Pancreas (tissue), 10 donors: ENCODE results near the gene GCLC. TPM values are rescaled to one million over a fixed set of nuclear protein-coding genes. Genes with fewer than 3 reads are reported as not detected.

ENCODE experiments used
- ATAC-seq, 4 donors: fragments of 200-7000 bp; cut with Tn5 transposase; one replicate each; pipeline versions ENCODE4 v1.8.0 to v1.9.1; 2020; ENCODE audit warnings: mild to moderate bottlenecking in 4 of 4, moderate library complexity in 4 of 4
- DNase-seq, 6 donors: peaks; one replicate each; pipeline ENCODE4 v3.0.0-alpha.2; 2020
- FAIRE-seq: peaks from 2 replicates; lab custom pipeline; 2012; peaks lifted over from hg19 to GRCh38; lab: Jason Lieb, UNC
- H3K27ac ChIP-seq, 4 donors: fragments of 200-600 bp; sonication (generic); 1 replicate in 3 of 4; 2 replicates in 1 of 4; pipeline versions ENCODE4 v1.5.0 to v1.8.0; 2020
- H3K27me3 ChIP-seq, 4 donors: fragments of 200-600 bp; one replicate each; pipeline ENCODE4 v1.8.0; 2021
- H3K36me3 ChIP-seq, 3 donors: fragments of 200-600 bp; sonication (generic) in 1 of 3; one replicate each; pipeline versions ENCODE4 v1.5.0 to v1.8.0; 2020 to 2021
- H3K4me1 ChIP-seq, 3 donors: fragments of 200-600 bp; one replicate each; pipeline ENCODE4 v1.8.0; 2021
- H3K4me3 ChIP-seq, 4 donors: fragments of 200-600 bp; sonication (generic) in 2 of 4; one replicate each; pipeline versions ENCODE4 v1.5.0 to v1.8.0; 2020 to 2021
- H3K9me3 ChIP-seq, 4 donors: fragments of 200-600 bp; one replicate each; pipeline ENCODE4 v1.8.0; 2021
- WGBS, 2 donors: extraction: QIAGEN DNeasy Blood & Tissue Kit; methylation state at CpG; one replicate each; pipeline ENCODE4 v1.1.7; 2013; 5-methylcytosine and 5-hydroxymethylcytosine counted together
- intact Hi-C, 3 donors: fragments of 100-400 bp; cut with DNase I; formaldehyde crosslinking; loops; one replicate each; pipeline versions ENCODE4 v1.11.1 to v1.14.2; 2022
- polyA plus RNA-seq, 2 donors: library from polyadenylated mRNA; stranded (reverse); fragments of 200-250 nt; gene quantifications; one replicate each; pipeline ENCODE4 v1.2.3, GENCODE V29; 2013
- total RNA-seq, 6 donors: library from RNA; stranded (reverse); fragmentation: NEBNext Ultra II Directional in 4 of 6; extraction: Animal tissue kit (Norgen Biotek cat#: 25700) in 4 of 6; gene quantifications; one replicate each; pipeline versions ENCODE4 v1.2.1 to v1.2.4, GENCODE V29; 2021 to 2023
- TF ChIP-seq, protein P1 (sequence below), 4 donors: fragments of 200-600 bp; sonication (generic) in 3 of 4; IDR thresholded peaks; one replicate each; pipeline versions ENCODE4 v1.5.0 to v1.8.0; 2021; ENCODE audit warnings: antibody characterized with exemption in 4 of 4
- donor health status: healthy with polysubstance abuse.
- donor health status: DM: no; HTN: no; CAD: no; lungs with moderate emphysema.
- donor health status: DM: no; HTN: no; CAD: no.
- donor health status: control.
- donor health status: control.
- donor health status: Bipolar disorder and iron deficiency.
- donor health status: DM: yes; HTN: yes; CAD: no.
- donor health status: DM: no; HTN: no; CAD: no.
- donor health status: DM: no; HTN: no; CAD: no.
- donor health status: DM: yes; HTN: yes; CAD: no.

GCLC gene
- total and polyA plus RNA-seq, 8 donors, result 5.9 to 29.5 (median 16.8) TPM

DNA sequence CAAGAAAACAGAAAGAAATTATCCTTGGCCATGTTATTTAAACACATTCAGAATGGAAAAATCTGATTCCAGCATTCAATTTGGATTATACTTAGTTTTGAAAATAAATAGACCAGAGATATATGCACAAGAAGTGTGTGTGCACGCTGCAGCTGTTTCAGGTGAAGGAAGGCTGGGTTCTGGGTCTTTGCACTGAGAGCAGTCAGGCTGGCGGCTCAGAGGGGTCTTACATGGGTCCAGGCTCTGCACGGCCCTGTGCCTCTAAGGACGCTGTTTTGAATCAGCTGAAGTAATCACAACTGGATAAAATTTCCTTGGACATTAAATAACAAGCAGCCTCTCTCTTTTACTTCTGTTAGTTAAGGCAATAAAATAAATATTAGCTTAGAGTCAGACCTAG is 31.8 kb downstream of the GCLC start:
- FAIRE-seq (no peak), ATAC-seq (peak in 3 of 4 donors; percentile 40 to 74 (median 46)), DNase-seq (no peak)
- no peaks in the 10 kb centered on the region for H3K9me3 ChIP-seq
- no peaks in the 10 kb centered on the region for H3K27me3 ChIP-seq
- TF ChIP-seq, protein P1, sequence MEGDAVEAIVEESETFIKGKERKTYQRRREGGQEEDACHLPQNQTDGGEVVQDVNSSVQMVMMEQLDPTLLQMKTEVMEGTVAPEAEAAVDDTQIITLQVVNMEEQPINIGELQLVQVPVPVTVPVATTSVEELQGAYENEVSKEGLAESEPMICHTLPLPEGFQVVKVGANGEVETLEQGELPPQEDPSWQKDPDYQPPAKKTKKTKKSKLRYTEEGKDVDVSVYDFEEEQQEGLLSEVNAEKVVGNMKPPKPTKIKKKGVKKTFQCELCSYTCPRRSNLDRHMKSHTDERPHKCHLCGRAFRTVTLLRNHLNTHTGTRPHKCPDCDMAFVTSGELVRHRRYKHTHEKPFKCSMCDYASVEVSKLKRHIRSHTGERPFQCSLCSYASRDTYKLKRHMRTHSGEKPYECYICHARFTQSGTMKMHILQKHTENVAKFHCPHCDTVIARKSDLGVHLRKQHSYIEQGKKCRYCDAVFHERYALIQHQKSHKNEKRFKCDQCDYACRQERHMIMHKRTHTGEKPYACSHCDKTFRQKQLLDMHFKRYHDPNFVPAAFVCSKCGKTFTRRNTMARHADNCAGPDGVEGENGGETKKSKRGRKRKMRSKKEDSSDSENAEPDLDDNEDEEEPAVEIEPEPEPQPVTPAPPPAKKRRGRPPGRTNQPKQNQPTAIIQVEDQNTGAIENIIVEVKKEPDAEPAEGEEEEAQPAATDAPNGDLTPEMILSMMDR (IDR thresholded peaks at IDR 0.05), result no peak
- WGBS, 2 donors, result 33 to 35% methylated on average over 4 of the region's 4 CpGs
- intact Hi-C loops, result no loop called here
- peaks cover 19 to 40% (median 22%) of the 10 kb centered on the region in 3 donors for H3K4me1 ChIP-seq
- peaks cover 0 to 10% (median 0%) of the 10 kb centered on the region in 3 donors for H3K36me3 ChIP-seq
- H3K27ac ChIP-seq, result peak overlapping the region in 3 of 4 donors; percentile 23 to 65 (median 57)
- no peak overlapping the region for H3K4me3 ChIP-seq

DNA sequence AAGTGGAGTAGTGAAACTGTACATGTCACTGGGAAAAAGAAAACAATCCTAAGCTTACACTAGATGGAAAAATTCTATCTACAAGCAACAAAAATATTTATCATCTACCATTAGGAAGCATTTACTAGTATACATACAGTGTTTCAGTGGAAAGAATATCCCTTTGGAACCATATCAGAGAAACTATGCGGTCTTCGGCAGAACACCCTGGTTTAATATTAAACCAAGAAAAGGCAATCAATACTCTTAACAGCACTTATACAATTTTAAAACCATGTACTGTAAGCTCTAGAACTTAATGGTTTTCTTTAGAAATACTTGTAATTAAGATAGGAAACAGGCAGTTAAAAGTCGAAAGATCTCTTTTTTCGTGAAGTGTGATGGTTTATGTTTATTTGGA is 32.3 kb downstream of the GCLC start:
- peaks cover 19 to 40% (median 22%) of the 10 kb centered on the region in 3 donors for H3K4me1 ChIP-seq
- H3K27me3 ChIP-seq, result no peaks in the 10 kb centered on the region
- 15 to 20% methylated on average over 4 of the region's 4 CpGs for WGBS, 2 donors
- intact Hi-C loops, result no loop called here
- H3K36me3 ChIP-seq, result peaks cover 0 to 10% (median 0%) of the 10 kb centered on the region in 3 donors
- ATAC-seq (peak; percentile 61 to 80 (median 74)), FAIRE-seq (peak; percentile 47), DNase-seq (no peak)
- peak overlapping the region in 3 of 4 donors; percentile 23 to 65 (median 57) for H3K27ac ChIP-seq
- no peak overlapping the region for H3K4me3 ChIP-seq
- TF ChIP-seq, protein P1 (IDR thresholded peaks at IDR 0.05), result no peak
- no peaks in the 10 kb centered on the region for H3K9me3 ChIP-seq

DNA sequence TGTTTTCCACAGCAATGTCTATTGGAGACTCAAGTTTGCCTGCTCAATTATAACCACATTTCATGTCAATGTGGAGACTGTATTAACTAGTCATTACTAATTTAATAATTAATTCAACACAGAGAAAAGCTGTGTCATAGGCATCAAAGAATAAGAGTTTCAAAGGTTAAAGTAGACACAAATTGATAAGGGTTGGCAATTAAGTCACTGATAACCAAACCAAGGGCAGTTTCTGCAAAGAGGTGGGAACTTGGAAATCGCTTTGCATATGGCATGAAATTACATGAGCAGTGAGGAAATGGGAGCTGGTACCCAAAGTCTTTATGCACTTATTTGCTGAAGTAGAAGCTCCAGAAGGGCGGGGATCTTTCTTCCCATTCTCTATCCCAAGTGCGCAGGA is 34.2 kb downstream of the GCLC start:
- intact Hi-C loops, result no loop called here
- Histone ChIP-seq H3K4me3 (no peak overlapping the region), H3K9me3 (no peaks in the 10 kb centered on the region), H3K36me3 (peaks cover 0 to 21% (median 3%) of the 10 kb centered on the region in 3 donors), H3K4me1 (peaks cover 19 to 40% (median 22%) of the 10 kb centered on the region in 3 donors), H3K27me3 (no peaks in the 10 kb centered on the region), H3K27ac (peak overlapping the region in 1 of 4 donors; percentile 23)
- TF ChIP-seq, protein P1 (IDR thresholded peaks at IDR 0.05), result no peak
- 72 to 81% methylated on average over 3 of the region's 3 CpGs for WGBS, 2 donors
- DNase-seq (no peak), ATAC-seq (no peak), FAIRE-seq (no peak)

DNA sequence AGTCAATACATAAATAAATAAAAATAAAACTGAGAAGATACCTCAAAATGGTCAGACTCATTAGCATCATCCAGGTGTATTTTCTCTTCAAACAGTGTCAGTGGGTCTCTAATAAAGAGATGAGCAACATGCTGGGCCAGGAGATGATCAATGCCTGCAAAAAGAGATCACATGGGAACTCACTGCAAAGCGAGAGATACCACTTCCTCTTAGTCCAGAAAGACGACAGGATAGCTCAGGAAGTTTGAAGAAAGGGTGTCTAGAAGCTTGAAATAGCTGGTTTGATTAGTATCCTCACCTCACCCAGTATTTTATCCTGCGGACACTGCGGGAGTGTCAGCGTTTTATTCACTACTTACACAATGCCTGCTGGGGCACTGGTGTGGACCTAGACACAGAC is 38.0 kb downstream of the GCLC start:
- WGBS, 2 donors, result 87 to 95% methylated on average over 5 of the region's 5 CpGs
- no peaks in the 10 kb centered on the region for H3K27me3 ChIP-seq
- intact Hi-C loops, result loop anchor here in 1 of 3 donors (10.0 kb wide), 2 partner anchors 158 to 218 kb away; partner anchors contain the start of gene KLHL31
- FAIRE-seq, result no peak
- H3K36me3 ChIP-seq, result peaks cover 3 to 48% (median 23%) of the 10 kb centered on the region in 3 donors
- H3K4me3 ChIP-seq, result no peak overlapping the region
- DNase-seq, result no peak
- no peak overlapping the region for H3K27ac ChIP-seq
- TF ChIP-seq, protein P1 (IDR thresholded peaks at IDR 0.05), result no peak
- H3K4me1 ChIP-seq, result peaks cover 0 to 10% (median 0%) of the 10 kb centered on the region in 3 donors
- no peak for ATAC-seq
- H3K9me3 ChIP-seq, result no peaks in the 10 kb centered on the region

DNA sequence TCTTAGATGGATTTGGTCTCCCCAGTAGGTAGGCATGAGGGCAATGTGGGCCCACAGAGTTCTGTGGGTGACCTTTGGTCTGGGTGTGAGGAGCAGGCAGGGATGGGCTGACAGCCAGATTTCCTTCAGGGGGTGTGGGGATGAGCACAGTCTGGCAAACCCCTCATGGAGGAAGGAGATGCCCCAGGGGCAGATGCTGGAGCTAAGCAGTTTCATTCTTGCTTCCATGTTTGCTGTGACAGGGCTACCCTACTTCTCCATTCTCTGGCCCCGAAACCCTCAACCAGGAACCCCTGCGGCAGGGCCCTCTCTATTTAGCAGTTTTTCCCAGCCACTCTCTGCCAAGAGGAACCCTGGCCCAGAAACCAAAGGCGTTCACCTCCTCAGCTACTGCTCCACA is 40.4 kb downstream of the GCLC start:
- TF ChIP-seq, protein P1 (IDR thresholded peaks at IDR 0.05), result no peak
- 94 to 98% methylated on average over 3 of the region's 3 CpGs for WGBS, 2 donors
- Histone ChIP-seq H3K4me1 (no peaks in the 10 kb centered on the region), H3K27me3 (no peaks in the 10 kb centered on the region), H3K36me3 (peaks cover 3 to 62% (median 23%) of the 10 kb centered on the region in 3 donors), H3K4me3 (no peak overlapping the region), H3K27ac (no peak overlapping the region), H3K9me3 (no peaks in the 10 kb centered on the region)
- intact Hi-C loops, result loop anchor here in 1 of 3 donors (10.0 kb wide), 2 partner anchors 160 to 220 kb away; partner anchors contain the start of gene KLHL31
- FAIRE-seq (no peak), ATAC-seq (peak in 1 of 4 donors; percentile 26), DNase-seq (no peak)
